Stimulated activated naive CD4-positive, alpha-beta T cell (primary cell): ENCODE measurements around the gene CNGA3.
A peak's percentile ranks its signal among the peaks of the same experiment; 100 is the strongest.
"Not testable (repeated sequence)": the region's sequence is repeated elsewhere in the genome, so short reads cannot be mapped to it uniquely, and the experiment has no call there.

Experiments
- DNase-seq, 6 experiments: peaks; one replicate each; lab custom pipeline; 2025; lab: John Stamatoyannopoulos, UW

The CNGA3 gene

GRCh38 chr2:98404556-98405250 is 58.4 kb downstream of the CNGA3 start:
- DNase-seq: no peak

- DNase-seq: no peak
These were observed 59.0 kb downstream of the CNGA3 start for GRCh38 chr2:98405301-98405700.

GRCh38 chr2:98408155-98408554 is 61.9 kb downstream of the CNGA3 start:
- no peak for DNase-seq

DNA sequence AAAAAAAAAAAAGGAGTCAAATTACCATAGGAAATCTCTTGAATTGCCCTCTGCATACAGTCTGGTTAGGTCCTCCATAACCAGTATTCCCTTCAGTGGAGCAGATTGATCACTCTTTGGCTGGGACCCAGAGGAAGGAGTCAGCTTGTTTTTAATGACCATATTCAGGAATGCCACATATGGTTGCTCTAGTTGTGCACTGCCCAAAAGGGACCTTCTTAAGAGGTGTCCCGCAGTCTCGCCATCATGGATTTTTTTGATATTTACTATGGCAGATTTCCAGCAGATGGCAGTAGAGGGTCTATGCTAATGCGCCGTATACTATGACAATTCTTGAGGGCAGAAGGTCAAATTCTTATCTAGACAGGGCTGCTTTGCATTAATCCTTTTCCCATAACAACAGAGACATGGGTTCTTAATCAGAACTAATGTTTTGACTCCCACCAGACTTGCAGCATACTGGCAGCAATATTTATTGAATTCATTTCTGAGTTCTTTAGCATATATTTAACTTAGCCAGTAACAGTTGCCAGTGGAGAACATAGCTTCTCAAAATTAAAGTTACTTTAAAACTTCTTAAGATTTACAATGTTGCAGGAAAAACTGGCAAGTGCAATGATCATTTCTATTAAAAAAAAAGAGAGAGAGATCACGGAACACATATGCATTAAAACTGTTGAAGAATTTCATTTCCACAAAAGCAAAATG is 66.6 kb downstream of the CNGA3 start:
- DNase-seq: peak; percentile 20 to 84 (median 32)

DNA sequence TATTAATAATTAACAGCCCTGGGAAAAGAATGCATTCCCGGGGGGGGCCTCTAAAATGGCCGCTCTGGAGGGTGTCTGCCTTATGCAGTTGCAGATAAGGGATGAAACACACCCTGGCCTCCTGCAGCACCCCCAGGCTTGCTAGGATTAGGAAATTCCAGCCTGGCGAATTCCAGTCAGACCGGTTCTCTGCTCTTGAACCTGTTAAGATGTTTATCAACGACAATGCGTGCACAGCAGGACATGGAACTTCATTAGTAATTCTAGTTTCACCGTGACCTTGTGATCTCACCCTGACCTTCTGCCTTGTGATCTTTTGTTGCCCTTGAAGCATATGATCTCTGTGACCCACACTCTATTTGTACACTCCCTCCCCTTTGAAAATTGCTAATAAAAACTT is 68.0 kb downstream of the CNGA3 start:
- not testable (repeated sequence) for DNase-seq

- not testable (repeated sequence) for DNase-seq
These were observed 69.5 kb downstream of the CNGA3 start for GRCh38 chr2:98415719-98416248.

GRCh38 chr2:98416383-98417159 is 70.3 kb downstream of the CNGA3 start:
- DNase-seq: no peak

DNA sequence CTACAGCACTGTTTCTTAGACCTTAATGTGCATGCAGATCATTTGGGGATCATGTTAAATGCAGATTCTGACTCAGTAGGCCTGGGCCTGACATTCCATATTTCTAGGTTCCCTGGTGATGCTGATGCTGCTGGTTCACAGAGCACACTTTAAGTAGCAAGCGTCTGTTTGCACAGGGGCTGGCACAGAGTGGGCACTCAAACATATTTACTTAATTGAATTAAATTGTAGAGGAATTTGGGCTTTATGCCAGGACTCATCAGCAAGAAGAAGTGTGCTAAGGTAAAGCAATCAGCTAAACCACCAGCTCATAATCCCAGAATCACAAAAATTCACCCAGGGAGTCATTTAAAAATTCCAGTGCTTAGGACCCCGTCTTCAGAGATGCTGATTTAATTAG is 73.3 kb downstream of the CNGA3 start:
- no peak for DNase-seq

DNA sequence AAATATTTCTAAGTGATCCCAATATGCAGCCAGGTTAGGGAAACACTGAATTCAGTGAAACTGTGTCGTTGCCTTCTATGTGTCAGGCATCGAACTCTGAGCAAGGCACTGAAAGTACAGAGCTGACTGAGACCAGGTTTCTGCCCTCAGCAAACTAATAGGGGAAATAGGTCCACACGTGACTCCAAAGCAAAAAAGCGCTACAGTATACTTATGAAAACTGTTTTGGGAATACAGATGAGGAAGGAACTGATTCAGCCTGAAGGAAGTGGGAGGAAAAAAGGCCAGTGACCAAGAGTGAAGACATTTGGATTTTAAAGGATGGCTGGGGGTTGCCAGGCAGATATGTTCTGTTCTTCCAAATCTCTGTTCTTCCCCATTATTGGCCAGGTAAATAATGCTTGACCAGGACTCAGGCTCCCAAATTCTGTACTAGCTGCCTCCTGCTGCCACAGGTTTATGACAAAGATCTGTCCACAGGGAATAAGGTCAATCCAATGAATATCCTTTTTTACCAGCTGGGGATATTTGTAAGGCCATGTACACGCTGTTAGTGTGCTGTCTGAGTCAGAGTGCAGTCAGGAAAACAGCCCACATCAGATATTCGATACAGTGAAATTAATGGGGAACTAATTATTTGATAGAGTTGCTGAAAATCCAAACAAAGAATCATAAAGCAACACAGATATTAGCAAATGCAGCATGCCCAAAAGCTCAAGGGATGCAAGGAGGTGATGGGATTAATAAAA is 73.9 kb downstream of the CNGA3 start:
- DNase-seq: no peak

DNA sequence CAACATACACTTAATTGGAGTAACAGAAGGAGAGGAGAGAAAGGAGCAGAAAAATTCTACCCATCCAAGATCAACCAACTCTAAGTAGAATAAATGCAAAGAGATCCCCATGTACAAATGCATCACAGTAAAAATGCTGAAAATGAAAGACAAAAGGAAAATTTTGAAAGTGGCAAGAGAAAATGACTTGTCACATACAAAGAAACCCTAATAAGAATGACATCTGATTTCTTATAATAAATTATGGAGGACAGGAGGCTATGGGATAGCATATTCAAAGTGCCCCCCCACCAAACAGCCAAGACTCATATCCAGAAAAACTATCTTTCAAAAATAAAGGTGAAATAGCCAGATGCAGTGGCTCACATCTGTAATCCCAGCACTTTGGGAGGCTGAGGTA is 76.2 kb downstream of the CNGA3 start:
- DNase-seq: no peak

GRCh38 chr2:98426771-98427170 is 80.5 kb downstream of the CNGA3 start:
- DNase-seq: no peak

DNA sequence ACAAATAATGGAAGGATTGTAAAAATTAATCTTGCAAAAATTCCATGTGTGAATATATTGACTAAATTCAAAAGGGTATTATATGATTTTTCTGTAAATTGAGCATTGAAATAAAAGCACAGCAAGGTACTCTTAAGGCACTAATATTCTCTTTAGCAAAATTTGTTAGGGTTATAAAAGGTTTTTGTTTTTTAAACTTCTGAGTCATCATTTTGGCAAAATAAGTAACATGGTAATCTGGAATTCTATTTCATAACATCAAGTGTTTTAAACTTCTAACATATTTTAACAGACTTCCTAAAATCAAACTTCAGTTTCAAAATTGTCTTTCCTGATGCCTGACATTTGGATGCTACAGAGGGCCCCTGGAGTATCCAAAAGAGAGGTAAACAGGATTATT is 85.9 kb downstream of the CNGA3 start:
- DNase-seq: no peak

GRCh38 chr2:98433363-98433964 is 87.2 kb downstream of the CNGA3 start:
- no peak for DNase-seq

DNA sequence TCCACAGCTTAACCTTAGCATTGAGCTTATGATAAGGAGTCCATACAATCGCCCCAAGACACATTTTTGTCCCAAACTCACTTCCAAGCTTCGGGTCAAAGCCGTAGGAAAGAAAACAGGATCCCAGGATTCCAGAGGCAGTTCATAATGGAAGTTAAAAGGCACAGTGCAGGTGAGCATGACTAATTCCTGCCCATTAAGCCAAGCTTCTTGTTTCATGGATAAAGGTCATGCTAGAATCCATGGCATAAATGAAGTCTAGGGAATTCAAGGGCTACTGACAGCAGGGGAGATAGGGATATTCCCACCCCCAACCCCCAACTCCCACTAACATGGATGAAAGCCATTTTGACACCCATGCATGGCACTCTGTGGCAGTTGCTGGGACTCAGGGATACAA is 88.2 kb downstream of the CNGA3 start:
- DNase-seq: no peak

- not testable (repeated sequence) for DNase-seq
These were observed 89.4 kb downstream of the CNGA3 start for GRCh38 chr2:98435670-98436069.

- DNase-seq: no peak
These were observed 90.5 kb downstream of the CNGA3 start for GRCh38 chr2:98436734-98437133.

GRCh38 chr2:98438190-98439133 is 92.2 kb downstream of the CNGA3 start:
- peak in 1 of 6 experiments; percentile 16 for DNase-seq

DNA sequence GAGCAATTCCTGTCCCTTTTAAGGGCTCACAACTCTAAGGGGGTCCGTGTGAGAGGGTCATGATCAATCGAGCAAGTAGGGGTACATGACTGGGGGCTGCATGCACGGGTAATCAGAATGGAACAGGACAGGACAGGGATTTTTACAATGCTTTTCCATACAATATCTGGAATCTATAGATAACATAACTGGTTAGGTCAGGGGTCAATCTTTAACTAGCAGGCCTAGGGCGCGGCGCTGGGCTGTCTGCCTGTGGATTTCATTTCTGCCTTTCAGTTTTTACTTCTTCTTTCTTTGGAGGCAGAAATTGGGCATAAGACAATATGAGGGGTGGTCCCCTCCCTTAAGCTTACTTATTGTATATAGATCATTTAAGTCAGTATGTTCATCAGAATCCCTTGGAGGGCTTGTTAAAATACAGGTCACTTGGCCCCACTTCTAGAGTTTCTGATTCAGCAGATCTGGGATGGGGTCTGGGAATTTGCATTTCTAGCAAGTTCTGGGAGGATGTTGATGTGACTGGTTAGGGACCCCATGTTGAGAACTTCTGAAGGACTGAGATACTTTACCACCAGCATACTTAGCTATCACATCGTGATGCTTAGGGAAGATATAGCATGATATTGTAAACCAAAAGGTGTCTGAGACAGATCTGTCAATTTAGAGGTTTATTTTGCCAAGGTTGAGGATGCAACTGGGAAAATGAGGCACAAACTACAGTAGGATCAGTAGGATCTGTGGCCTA is 95.6 kb downstream of the CNGA3 start:
- DNase-seq: no peak

GRCh38 chr2:98442488-98442887 is 96.2 kb downstream of the CNGA3 start:
- no peak for DNase-seq
